NCI-H146 treated with DMSO at 0.1 percent for 48 hours (cell line): ENCODE measurements around the gene NUP210L.
A peak's percentile ranks its signal among the peaks of the same experiment; 100 is the strongest.
"Not testable (repeated sequence)": the region's sequence is repeated elsewhere in the genome, so short reads cannot be mapped to it uniquely, and the experiment has no call there.

Source experiments
- DNase-seq: peaks from one replicate; lab custom pipeline; 2025; ENCODE audit not compliant: unreplicated experiment; lab: John Stamatoyannopoulos, UW

Gene NUP210L

GRCh38 chr1:153995640-153996039, 159.2 kb downstream of the NUP210L start:
- DNase-seq = no peak

- DNase-seq = no peak
Measured at GRCh38 chr1:153995202-153995601, 159.7 kb downstream of the NUP210L start.

- DNase-seq = no peak
Measured at GRCh38 chr1:153991806-153992205, 163.1 kb downstream of the NUP210L start.

- no peak for DNase-seq
Measured at GRCh38 chr1:153991151-153991630, 163.7 kb downstream of the NUP210L start.

- DNase-seq = peak; percentile 97
Measured at GRCh38 chr1:153990468-153991150, 164.3 kb downstream of the NUP210L start, which contains the start of gene RPS27. Gene RPS27 (plus strand): TSS chr1:153990762. CDS start chr1:153990797, 35 bp downstream.

- no peak for DNase-seq
Measured at GRCh38 chr1:153987621-153988020, 167.3 kb downstream of the NUP210L start.

- DNase-seq = peak; percentile 73
Measured at GRCh38 chr1:153985941-153986761, 168.7 kb downstream of the NUP210L start, which contains the start of gene RAB13. Gene RAB13 (minus strand): TSS chr1:153986339. CDS start chr1:153986236, 103 bp downstream.

GRCh38 chr1:153985341-153985912, 169.4 kb downstream of the NUP210L start:
- DNase-seq = no peak

- no peak for DNase-seq
Measured at GRCh38 chr1:153984123-153984894, 170.6 kb downstream of the NUP210L start.

GRCh38 chr1:153981735-153982134, 173.1 kb downstream of the NUP210L start:
- not testable (repeated sequence) for DNase-seq

- not testable (repeated sequence) for DNase-seq
Measured at GRCh38 chr1:153979091-153979490, 175.8 kb downstream of the NUP210L start.

- DNase-seq = no peak
Measured at GRCh38 chr1:153978274-153978909, 176.5 kb downstream of the NUP210L start.

GRCh38 chr1:153977250-153978240, 177.3 kb downstream of the NUP210L start, which contains the start of gene JTB:
Gene JTB (minus strand): TSS chr1:153977674. CDS start chr1:153977252, 422 bp downstream.
- peak; percentile 71 for DNase-seq

GRCh38 chr1:153976819-153977249, 178.0 kb downstream of the NUP210L start:
- no peak for DNase-seq

- no peak for DNase-seq
Measured at GRCh38 chr1:153973525-153973924, 181.3 kb downstream of the NUP210L start.

- no peak for DNase-seq
Measured at GRCh38 chr1:153973071-153973470, 181.8 kb downstream of the NUP210L start.

- DNase-seq = no peak
Measured at GRCh38 chr1:153970346-153970745, 184.5 kb downstream of the NUP210L start.

- no peak for DNase-seq
Measured at GRCh38 chr1:153968972-153969371, 185.9 kb downstream of the NUP210L start.

GRCh38 chr1:153968408-153968807, 186.5 kb downstream of the NUP210L start:
- no peak for DNase-seq
